KMS-11 (cell line): Measurements from ENCODE around the gene BAG1.

Experiments
- H2AFZ ChIP-seq: fragments of 200-600 bp; sonication (generic); 2 replicates; pipeline ENCODE4 v1.6.1; 2016; ENCODE audit warnings: antibody characterized with exemption, mixed run types, low read depth
- H3K27ac ChIP-seq: fragments of 200-600 bp; sonication (generic); 2 replicates; pipeline ENCODE4 v1.6.1; 2016; ENCODE audit warnings: mild to moderate bottlenecking, mixed run types
- H3K27me3 ChIP-seq: fragments of 200-600 bp; sonication (generic); 2 replicates; pipeline ENCODE4 v1.6.1; 2017; ENCODE audit warnings: mild to moderate bottlenecking, low read depth, mixed run types, moderate library complexity; ENCODE audit not compliant: insufficient read depth
- H3K36me3 ChIP-seq: fragments of 200-600 bp; sonication (generic); 2 replicates; pipeline ENCODE4 v1.6.1; 2017; ENCODE audit warnings: mild to moderate bottlenecking, mixed run types; ENCODE audit not compliant: insufficient read depth
- H3K4me1 ChIP-seq: fragments of 200-600 bp; sonication (generic); 2 replicates; pipeline ENCODE4 v1.6.1; 2016; ENCODE audit warnings: mild to moderate bottlenecking, low read depth, mixed run types; ENCODE audit not compliant: poor library complexity, severe bottlenecking
- H3K4me2 ChIP-seq: fragments of 200-600 bp; sonication (generic); 2 replicates; pipeline ENCODE4 v1.7.0; 2016; ENCODE audit warnings: mild to moderate bottlenecking, mixed run types
- H3K4me3 ChIP-seq: fragments of 200-600 bp; sonication (generic); IDR thresholded peaks from 2 replicates; pipeline ENCODE4 v1.6.1; 2017; ENCODE audit warnings: low read depth, low read length, mixed read lengths; ENCODE audit not compliant: insufficient read depth
- H3K79me2 ChIP-seq: fragments of 200-600 bp; sonication (generic); 2 replicates; pipeline ENCODE4 v1.6.1; 2016; ENCODE audit warnings: low read depth, mixed run types; ENCODE audit not compliant: insufficient read depth
- H3K9ac ChIP-seq: fragments of 200-600 bp; sonication (generic); 2 replicates; pipeline ENCODE4 v1.6.1; 2016; ENCODE audit warnings: mild to moderate bottlenecking, mixed run types
- H4K20me1 ChIP-seq: fragments of 200-600 bp; sonication (generic); 2 replicates; pipeline ENCODE4 v1.6.1; 2016; ENCODE audit warnings: mild to moderate bottlenecking, mixed run types; ENCODE audit not compliant: insufficient read depth
- TF ChIP-seq, protein P1 (sequence below): fragments of 200-600 bp; sonication (generic); conservative IDR thresholded peaks from 2 replicates; pipeline ENCODE4 v1.6.1; 2017; ENCODE audit warnings: low read depth, mild to moderate bottlenecking, antibody characterized with exemption, low read length, moderate library complexity, mixed read lengths

The BAG1 gene

DNA sequence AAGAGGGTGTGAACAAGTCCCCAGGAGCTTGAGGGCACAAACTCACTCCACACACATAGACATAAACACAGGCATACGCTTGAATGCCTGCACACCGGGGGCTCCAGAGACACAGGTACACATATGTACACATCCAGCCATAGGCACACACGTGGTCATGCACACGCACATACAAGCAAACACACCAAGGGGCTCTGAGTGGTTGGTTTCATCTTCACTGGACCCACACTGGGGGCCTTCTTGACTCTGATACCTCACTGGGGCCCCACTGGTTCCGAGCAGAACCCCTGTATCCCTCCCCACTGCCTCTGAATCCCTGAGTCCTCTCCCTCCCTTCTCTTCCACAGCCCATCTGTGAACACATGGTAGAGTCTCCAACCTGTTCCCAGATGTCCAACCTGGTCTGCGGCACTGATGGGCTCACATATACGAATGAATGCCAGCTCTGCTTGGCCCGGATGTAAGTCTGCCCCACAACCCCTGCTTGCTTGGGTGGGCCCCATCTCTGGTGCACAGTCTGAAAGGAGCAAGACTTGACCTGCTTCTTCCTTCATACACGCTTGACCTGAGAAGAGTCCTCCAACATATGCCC lies 18.1 kb downstream of the BAG1 start:
- Histone ChIP-seq H3K9ac (no peak overlapping the region), H4K20me1 (no peaks in the 10 kb centered on the region), H3K4me3 (no peak overlapping the region), H3K27ac (no peak overlapping the region), H2AFZ (no peak overlapping the region), H3K79me2 (no peaks in the 10 kb centered on the region), H3K4me1 (peaks cover 19% of the 10 kb centered on the region), H3K4me2 (no peak overlapping the region), H3K27me3 (no peaks in the 10 kb centered on the region), H3K36me3 (no peaks in the 10 kb centered on the region)
- TF ChIP-seq, protein P1, sequence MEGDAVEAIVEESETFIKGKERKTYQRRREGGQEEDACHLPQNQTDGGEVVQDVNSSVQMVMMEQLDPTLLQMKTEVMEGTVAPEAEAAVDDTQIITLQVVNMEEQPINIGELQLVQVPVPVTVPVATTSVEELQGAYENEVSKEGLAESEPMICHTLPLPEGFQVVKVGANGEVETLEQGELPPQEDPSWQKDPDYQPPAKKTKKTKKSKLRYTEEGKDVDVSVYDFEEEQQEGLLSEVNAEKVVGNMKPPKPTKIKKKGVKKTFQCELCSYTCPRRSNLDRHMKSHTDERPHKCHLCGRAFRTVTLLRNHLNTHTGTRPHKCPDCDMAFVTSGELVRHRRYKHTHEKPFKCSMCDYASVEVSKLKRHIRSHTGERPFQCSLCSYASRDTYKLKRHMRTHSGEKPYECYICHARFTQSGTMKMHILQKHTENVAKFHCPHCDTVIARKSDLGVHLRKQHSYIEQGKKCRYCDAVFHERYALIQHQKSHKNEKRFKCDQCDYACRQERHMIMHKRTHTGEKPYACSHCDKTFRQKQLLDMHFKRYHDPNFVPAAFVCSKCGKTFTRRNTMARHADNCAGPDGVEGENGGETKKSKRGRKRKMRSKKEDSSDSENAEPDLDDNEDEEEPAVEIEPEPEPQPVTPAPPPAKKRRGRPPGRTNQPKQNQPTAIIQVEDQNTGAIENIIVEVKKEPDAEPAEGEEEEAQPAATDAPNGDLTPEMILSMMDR = no peak

DNA sequence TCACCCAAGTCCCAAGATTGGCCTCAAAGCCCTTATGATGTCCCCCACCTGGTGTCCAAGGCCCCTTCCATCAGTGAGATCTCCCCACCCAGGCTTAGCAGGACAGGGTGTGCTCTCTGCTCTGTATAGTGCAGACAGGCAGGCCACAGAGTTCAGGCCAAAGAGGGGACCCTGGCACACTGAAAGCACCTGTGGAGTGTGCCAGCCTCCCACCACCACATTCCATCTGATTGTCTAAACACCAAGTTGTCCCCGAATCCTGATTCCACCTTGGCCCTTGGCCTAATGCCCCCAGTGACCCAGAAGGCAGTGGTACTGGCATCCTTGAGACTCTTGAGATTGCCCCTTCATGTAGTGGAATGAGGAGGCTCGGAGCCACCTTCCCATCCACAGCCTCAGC lies 19.2 kb downstream of the BAG1 start:
- no peak overlapping the region for H2AFZ ChIP-seq
- H3K79me2 ChIP-seq = no peaks in the 10 kb centered on the region
- H3K27me3 ChIP-seq = no peaks in the 10 kb centered on the region
- no peaks in the 10 kb centered on the region for H4K20me1 ChIP-seq
- no peak overlapping the region for H3K27ac ChIP-seq
- H3K4me1 ChIP-seq = peaks cover 12% of the 10 kb centered on the region
- H3K36me3 ChIP-seq = no peaks in the 10 kb centered on the region
- no peak overlapping the region for H3K4me3 ChIP-seq
- TF ChIP-seq, protein P1 = no peak
- no peak overlapping the region for H3K9ac ChIP-seq
- no peak overlapping the region for H3K4me2 ChIP-seq

DNA sequence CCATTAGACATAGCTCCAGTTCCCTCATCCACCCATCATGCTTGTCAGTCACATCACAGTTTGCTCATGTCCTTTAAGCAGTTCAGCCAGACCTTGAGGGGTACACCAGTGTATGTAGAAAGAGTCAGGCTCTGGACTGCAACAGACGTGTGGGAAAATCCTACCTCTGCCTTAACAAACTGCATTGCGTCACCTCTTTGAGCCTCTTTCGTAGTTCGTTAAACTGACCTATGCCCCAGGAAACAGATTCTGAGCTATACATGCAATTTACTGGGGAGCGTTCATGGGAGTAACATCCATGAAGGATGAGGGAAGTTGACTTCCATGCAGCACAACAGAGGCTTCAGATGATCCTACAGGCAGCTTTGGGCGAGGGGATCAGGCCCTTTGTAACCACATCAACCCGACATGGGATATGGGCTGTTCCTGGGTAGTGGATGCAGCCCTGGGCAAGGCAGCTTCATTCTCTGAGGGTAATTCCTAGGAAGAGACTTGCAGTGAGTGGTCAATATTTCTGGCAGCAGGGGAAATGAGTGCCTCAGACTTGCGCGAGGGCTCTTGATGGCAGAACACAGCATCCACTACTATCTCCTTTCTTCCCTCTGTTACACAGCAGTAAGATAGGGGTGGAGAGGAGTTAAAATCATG lies 20.2 kb downstream of the BAG1 start:
- no peaks in the 10 kb centered on the region for H3K36me3 ChIP-seq
- H3K79me2 ChIP-seq = no peaks in the 10 kb centered on the region
- no peaks in the 10 kb centered on the region for H3K27me3 ChIP-seq
- H3K27ac ChIP-seq = no peak overlapping the region
- no peak overlapping the region for H3K4me3 ChIP-seq
- H4K20me1 ChIP-seq = no peaks in the 10 kb centered on the region
- H2AFZ ChIP-seq = no peak overlapping the region
- no peak overlapping the region for H3K9ac ChIP-seq
- no peak overlapping the region for H3K4me2 ChIP-seq
- TF ChIP-seq, protein P1 = no peak
- peaks cover 3% of the 10 kb centered on the region for H3K4me1 ChIP-seq

DNA sequence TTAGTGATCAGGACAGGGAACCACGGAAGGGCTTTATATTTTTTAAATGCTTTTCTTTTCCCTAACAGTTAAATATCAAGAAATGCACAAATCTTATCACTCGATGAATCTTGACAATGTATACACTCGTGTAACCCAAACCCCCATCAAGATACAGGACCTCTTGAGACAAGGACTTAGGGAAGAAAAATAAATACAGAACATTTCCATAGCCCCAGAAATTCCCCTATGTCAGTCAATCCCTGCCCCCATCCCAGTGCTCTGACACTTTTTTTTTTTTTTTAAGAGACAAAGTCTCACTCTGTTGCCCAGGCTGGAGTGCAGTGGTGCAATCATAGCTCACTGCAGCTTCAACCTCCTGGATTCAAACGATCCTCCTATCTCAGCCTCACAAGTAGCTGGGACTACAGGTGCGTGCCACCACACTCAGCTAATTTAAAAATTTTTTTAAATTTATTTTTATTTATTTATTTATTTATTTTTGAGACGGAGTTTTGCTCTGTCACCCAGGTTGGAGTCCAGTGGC lies 21.8 kb downstream of the BAG1 start:
- Histone ChIP-seq H3K9ac (no peak overlapping the region), H4K20me1 (no peaks in the 10 kb centered on the region), H3K36me3 (no peaks in the 10 kb centered on the region), H3K4me1 (no peaks in the 10 kb centered on the region), H3K4me2 (no peak overlapping the region), H3K79me2 (no peaks in the 10 kb centered on the region), H3K4me3 (no peak overlapping the region), H3K27me3 (no peaks in the 10 kb centered on the region), H2AFZ (no peak overlapping the region), H3K27ac (no peak overlapping the region)
- TF ChIP-seq, protein P1 = no peak
